Central memory CD8-positive, alpha-beta T cell (primary cell): ENCODE results near the gene CIZ1.
"Not testable (repeated sequence)": the region's sequence is repeated elsewhere in the genome, so short reads cannot be mapped to it uniquely, and the experiment has no call there.

Source experiments
- ATAC-seq: fragments of 150-1000 bp; cut with Tn5 transposase; replicated peaks from 2 replicates; pipeline ENCODE4 v1.10.0; 2022; ENCODE audit warnings: mild to moderate bottlenecking, moderate FRiP score, moderate number of reproducible peaks; ENCODE audit not compliant: poor library complexity, severe bottlenecking; ENCODE audit errors: extremely low read depth
- DNase-seq, 2 donors: peaks; one replicate each; pipeline ENCODE4 v3.0.0; 2021; ENCODE audit warnings: low spot score in 2 of 2
- H3K27ac Mint-ChIP-seq: one replicate; pipeline ENCODE4 v1.8.0; 2022; ENCODE audit warnings: low read depth, mild to moderate bottlenecking, moderate library complexity, mixed read lengths
- H3K27me3 Mint-ChIP-seq: one replicate; pipeline ENCODE4 v1.8.0; 2022; ENCODE audit warnings: mixed read lengths
- H3K36me3 Mint-ChIP-seq: one replicate; pipeline ENCODE4 v1.8.0; 2022; ENCODE audit warnings: mild to moderate bottlenecking, moderate library complexity, mixed read lengths; ENCODE audit not compliant: insufficient read depth
- H3K4me1 Mint-ChIP-seq: one replicate; pipeline ENCODE4 v1.8.0; 2022; ENCODE audit warnings: mixed read lengths
- H3K4me3 Mint-ChIP-seq: one replicate; pipeline ENCODE4 v1.8.0; 2022; ENCODE audit warnings: mild to moderate bottlenecking, moderate library complexity, mixed read lengths
- H3K9me3 Mint-ChIP-seq: one replicate; pipeline ENCODE4 v1.8.0; 2022; ENCODE audit warnings: mixed read lengths

CIZ1 gene

DNA sequence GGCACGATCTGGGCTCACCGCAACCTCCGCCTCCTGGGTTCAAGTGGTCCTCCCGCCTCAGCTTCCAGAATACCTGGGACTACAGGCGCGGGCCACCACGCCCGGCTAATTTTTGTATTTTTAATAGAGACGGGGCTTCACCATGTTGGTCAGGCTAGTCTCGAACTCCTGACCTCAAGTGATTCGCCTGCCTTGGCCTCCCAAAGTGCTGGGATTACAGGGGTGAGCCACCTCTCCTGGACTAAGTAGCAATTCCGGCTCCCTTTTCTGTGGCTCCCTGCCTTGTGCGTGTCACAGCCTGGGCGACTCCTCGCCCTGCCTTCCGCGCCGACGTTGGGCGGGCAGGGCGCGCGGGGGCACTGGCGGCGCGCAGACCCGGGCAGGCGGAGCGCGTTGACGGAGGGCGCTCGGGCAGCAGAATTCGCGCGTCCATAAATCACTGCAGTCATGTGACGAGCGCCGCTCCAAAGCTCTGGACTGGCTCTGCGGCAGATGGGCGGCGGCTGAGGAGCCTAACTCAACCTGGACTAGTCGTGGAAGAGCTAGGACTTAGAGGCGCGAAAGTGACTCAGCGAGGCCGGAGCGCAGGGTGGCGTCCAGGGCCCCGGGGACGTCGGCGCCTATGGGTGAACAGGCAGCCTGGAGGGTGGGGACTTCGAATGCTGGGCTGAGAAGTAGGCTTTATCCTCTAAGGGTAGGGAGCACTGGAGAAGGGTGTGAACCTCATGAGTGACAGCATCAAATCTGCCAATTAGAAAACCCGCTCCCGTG lies 1.4 kb upstream of the CIZ1 start:
- Mint-ChIP-seq H3K36me3 (peaks cover 21% of the 10 kb centered on the region), H3K4me1 (peaks cover 23% of the 10 kb centered on the region), H3K9me3 (no peaks in the 10 kb centered on the region), H3K4me3 (no peak overlapping the region), H3K27ac (no peak overlapping the region), H3K27me3 (no peaks in the 10 kb centered on the region)
- ATAC-seq (no peak), DNase-seq (no peak)

DNA sequence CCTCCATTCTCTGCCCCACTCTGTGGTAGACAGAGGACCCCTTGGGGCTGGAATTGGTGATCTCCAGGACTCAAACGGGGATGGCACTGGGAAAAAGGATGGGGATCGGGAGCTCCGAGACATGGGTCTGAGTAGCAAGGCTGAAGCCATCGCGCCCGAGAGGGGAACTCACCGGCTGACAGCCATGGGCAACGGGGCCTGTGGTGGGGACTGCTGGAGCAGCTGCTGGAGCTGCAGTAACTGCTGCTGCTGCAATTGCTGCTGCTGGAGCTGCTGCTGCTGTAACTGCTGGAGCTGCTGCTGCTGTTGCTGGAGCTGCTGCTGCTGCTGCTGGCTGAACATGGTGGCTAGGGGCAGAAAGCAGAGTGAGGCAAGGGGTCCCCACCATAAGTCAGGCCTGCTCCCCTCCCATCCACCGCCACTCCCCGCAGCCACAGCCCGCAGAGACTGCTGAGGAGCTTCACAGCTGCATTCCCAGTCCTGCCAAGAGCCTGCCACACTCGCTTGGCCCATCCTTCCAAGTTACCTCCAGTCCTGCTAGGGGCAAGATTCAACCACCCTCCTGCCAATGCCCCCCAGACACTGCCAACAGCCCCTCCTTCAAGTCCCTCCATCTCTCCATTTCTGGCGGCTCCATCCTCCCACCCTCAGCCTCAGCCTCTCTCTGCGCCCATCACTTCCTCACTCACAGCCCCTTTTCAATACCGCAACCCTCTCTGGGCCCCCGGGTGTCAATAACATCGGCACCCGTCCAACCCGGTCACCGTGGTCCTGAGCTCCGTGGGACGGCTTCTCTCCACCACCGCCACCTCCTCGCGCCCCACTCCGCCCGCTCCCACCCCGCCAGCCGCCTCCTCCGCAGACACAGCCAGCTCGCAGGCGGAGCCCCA lies 611 bp downstream of the CIZ1 start:
- H3K9me3 Mint-ChIP-seq: no peaks in the 10 kb centered on the region
- H3K27ac Mint-ChIP-seq: peak overlapping the region; percentile 90
- H3K27me3 Mint-ChIP-seq: no peaks in the 10 kb centered on the region
- peak overlapping the region; percentile 88 for H3K4me3 Mint-ChIP-seq
- ATAC-seq (peak; percentile 57), DNase-seq (peak in 1 of 2 donors; percentile 32)
- peaks cover 33% of the 10 kb centered on the region for H3K4me1 Mint-ChIP-seq
- H3K36me3 Mint-ChIP-seq: peaks cover 28% of the 10 kb centered on the region

GRCh38 chr9:128190013-128190412 lies 1.4 kb downstream of the CIZ1 start:
- no peaks in the 10 kb centered on the region for H3K27me3 Mint-ChIP-seq
- no peaks in the 10 kb centered on the region for H3K9me3 Mint-ChIP-seq
- no peak for ATAC-seq
- H3K36me3 Mint-ChIP-seq: peaks cover 31% of the 10 kb centered on the region
- peak overlapping the region; percentile 41 for H3K27ac Mint-ChIP-seq
- peaks cover 33% of the 10 kb centered on the region for H3K4me1 Mint-ChIP-seq
- H3K4me3 Mint-ChIP-seq: peak overlapping the region; percentile 88
- DNase-seq: no peak

- DNase-seq (no peak), ATAC-seq (no peak)
- Mint-ChIP-seq H3K27ac (peak overlapping the region; percentile 88), H3K36me3 (peaks cover 35% of the 10 kb centered on the region), H3K4me3 (no peak overlapping the region), H3K9me3 (no peaks in the 10 kb centered on the region), H3K4me1 (peaks cover 33% of the 10 kb centered on the region), H3K27me3 (no peaks in the 10 kb centered on the region)
Measured at GRCh38 chr9:128188209-128188608, 3.2 kb downstream of the CIZ1 start.

DNA sequence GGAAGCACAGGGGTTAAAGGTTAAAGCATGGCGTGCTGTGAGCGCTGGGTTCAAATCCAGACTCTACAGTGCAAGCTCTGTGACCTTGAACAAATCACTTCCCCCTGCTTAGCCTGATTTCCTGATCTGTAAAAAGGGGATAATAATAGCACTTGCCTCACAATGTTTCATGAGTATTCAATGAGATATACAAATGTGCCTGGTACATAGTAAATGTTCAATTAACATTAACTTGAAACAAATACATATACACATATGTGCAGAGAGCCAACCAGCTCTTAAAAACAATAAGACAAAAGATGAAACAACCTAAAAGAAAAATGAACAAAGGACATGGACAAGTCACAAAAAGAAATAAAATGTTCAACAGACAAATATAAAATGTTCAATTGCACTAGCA lies 4.0 kb downstream of the CIZ1 start:
- no peaks in the 10 kb centered on the region for H3K9me3 Mint-ChIP-seq
- no peaks in the 10 kb centered on the region for H3K27me3 Mint-ChIP-seq
- ATAC-seq: no peak
- peaks cover 37% of the 10 kb centered on the region for H3K36me3 Mint-ChIP-seq
- peak overlapping the region; percentile 88 for H3K27ac Mint-ChIP-seq
- no peak overlapping the region for H3K4me3 Mint-ChIP-seq
- peaks cover 38% of the 10 kb centered on the region for H3K4me1 Mint-ChIP-seq
- no peak for DNase-seq

- Mint-ChIP-seq H3K9me3 (no peaks in the 10 kb centered on the region), H3K27ac (peak overlapping the region; percentile 78), H3K4me3 (no peak overlapping the region), H3K4me1 (peaks cover 38% of the 10 kb centered on the region), H3K36me3 (peaks cover 36% of the 10 kb centered on the region), H3K27me3 (no peaks in the 10 kb centered on the region)
- no peak for ATAC-seq
- no peak for DNase-seq
Measured at GRCh38 chr9:128185979-128186965, 5.1 kb downstream of the CIZ1 start.

DNA sequence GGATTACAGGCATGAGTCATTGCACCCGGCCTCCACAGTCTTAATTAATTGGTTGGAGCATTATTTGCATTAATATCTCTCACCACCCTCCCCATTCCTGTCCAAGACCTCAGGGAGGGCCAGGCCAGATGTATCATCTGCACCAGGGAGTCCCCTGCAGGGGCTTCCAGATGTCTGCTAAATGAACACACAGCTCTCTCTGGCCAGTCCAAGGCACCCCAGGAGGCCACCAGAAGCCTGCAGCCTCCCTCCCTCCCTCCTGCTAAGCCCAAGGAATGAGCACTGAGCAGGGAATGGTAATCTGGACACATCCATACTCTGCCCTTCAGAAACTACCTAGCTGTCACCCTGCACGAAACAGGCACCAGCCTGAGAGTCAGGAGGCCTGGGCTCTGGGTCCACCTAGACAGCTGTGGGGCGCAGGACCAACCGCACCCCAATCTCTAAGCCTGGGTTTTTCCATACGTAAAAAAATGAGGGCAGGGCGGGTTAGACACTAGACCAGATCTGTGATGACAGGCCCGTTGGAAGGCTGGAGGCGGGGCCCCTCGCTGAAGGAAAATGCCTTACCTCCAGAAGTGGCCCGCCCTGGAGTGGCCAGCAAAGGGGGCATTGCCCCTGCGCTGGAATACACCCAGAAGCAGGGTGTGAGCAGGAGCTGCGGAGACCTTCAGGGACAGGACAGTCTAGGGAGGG lies 8.3 kb downstream of the CIZ1 start:
- Mint-ChIP-seq H3K27me3 (no peaks in the 10 kb centered on the region), H3K4me3 (no peak overlapping the region), H3K4me1 (peaks cover 22% of the 10 kb centered on the region), H3K9me3 (no peaks in the 10 kb centered on the region), H3K36me3 (peaks cover 31% of the 10 kb centered on the region), H3K27ac (no peak overlapping the region)
- DNase-seq (no peak), ATAC-seq (no peak)

DNA sequence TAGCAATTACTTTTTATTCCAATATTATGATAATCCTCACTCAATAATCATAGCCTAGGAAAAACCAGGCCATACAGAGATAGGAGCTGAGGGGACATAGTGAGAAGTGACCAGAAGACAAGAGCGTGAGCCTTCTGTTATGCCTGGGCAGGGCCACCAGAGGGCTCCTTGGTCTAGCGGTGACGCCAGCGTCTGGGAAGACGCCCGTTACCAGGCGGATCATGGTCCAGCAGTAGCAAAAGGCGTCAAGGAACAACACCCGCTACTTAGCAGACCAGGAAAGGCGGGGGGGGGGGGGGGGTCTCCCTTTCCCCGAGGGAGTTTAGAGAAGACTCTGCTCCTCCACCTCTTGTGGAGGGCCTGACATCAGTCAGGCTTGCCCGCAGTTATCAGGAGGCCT lies 9.9 kb downstream of the CIZ1 start:
- not testable (repeated sequence) for H3K27ac Mint-ChIP-seq, H3K9me3 Mint-ChIP-seq, H3K27me3 Mint-ChIP-seq, H3K4me3 Mint-ChIP-seq, ATAC-seq, DNase-seq
- Mint-ChIP-seq H3K4me1 (peaks cover 14% of the 10 kb centered on the region), H3K36me3 (peaks cover 24% of the 10 kb centered on the region)

GRCh38 chr9:128180447-128180846 lies 10.9 kb downstream of the CIZ1 start:
- Mint-ChIP-seq H3K4me1 (peaks cover 10% of the 10 kb centered on the region), H3K36me3 (peaks cover 21% of the 10 kb centered on the region), H3K27ac (no peak overlapping the region), H3K9me3 (no peaks in the 10 kb centered on the region), H3K27me3 (no peaks in the 10 kb centered on the region), H3K4me3 (no peak overlapping the region)
- ATAC-seq (no peak), DNase-seq (no peak)

DNA sequence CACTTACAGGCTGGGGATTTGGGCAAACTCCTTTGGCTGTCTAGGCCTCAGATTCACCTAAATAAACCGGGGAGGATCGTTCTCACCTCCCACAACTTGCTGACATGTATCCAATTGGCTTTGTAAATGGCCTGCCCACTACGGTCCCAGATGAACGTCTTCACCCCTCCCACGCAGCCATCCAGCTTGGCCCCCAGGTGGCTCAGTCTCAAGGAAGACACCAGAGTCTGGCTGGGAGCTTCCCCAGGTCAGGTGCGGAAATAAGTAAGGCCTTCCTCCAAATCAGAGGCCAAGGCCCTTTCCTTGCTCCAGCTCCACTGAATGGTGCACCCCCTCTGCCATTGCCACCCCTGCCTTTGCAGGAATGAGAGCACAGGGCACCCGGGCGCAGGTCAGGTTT lies 11.4 kb downstream of the CIZ1 start:
- H3K4me1 Mint-ChIP-seq: peaks cover 10% of the 10 kb centered on the region
- ATAC-seq: no peak

GRCh38 chr9:128178806-128179431 lies 12.5 kb downstream of the CIZ1 start:
- no peaks in the 10 kb centered on the region for H3K27me3 Mint-ChIP-seq
- H3K4me3 Mint-ChIP-seq: no peak overlapping the region
- ATAC-seq (no peak), DNase-seq (no peak)
- no peak overlapping the region for H3K27ac Mint-ChIP-seq
- H3K4me1 Mint-ChIP-seq: peaks cover 10% of the 10 kb centered on the region
- peaks cover 25% of the 10 kb centered on the region for H3K36me3 Mint-ChIP-seq
- no peaks in the 10 kb centered on the region for H3K9me3 Mint-ChIP-seq

More for the DNA sequence above, 11.4 kb downstream of the CIZ1 start:
- Mint-ChIP-seq H3K9me3 (no peaks in the 10 kb centered on the region), H3K27me3 (no peaks in the 10 kb centered on the region), H3K4me3 (no peak overlapping the region), H3K27ac (no peak overlapping the region), H3K36me3 (peaks cover 23% of the 10 kb centered on the region)
- DNase-seq: no peak
